Stomach (tissue), 4 donors: ENCODE results near the gene TELO2.
"Not testable (repeated sequence)": the region's sequence is repeated elsewhere in the genome, so short reads cannot be mapped to it uniquely, and the experiment has no call there.

Source experiments
- POLR2AphosphoS5 ChIP-seq, 3 donors: sonication (generic); formaldehyde crosslinking; IDR thresholded peaks; one replicate each; pipeline ENCODE4 v1.6.1; 2016; ENCODE audit warnings: antibody characterized with exemption in 3 of 3
- TF ChIP-seq, protein P1 (sequence below), 7 experiments: fragments of 450-650 bp in 4 of 7; fragments of 200-600 bp in 3 of 7; sonication (generic) in 3 of 7; IDR thresholded peaks; one replicate each; pipeline ENCODE4 v1.5.1; 2016 to 2019; ENCODE audit warnings: antibody characterized with exemption in 7 of 7, control low read depth in 2 of 7, mild to moderate bottlenecking in 1 of 7

DNA sequence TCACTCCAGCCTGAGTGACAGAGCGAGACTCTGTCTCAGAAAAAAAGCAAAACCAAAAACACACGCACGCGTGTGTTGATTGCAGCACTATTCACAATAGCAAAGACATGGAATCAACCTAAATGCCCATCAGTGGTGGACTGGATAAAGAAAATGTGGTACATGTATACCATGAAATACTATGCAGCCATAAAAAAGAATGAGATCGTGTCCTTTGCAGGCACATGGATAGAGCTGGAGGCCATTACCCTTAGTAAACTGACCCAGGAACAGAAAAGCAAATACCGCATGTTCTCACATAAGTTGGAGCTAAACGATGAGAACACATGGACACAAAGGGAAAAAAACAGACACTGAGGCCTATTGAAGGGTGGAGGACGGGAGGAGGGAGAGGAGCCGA is 14.2 kb upstream of the TELO2 start:
- TF ChIP-seq, protein P1, sequence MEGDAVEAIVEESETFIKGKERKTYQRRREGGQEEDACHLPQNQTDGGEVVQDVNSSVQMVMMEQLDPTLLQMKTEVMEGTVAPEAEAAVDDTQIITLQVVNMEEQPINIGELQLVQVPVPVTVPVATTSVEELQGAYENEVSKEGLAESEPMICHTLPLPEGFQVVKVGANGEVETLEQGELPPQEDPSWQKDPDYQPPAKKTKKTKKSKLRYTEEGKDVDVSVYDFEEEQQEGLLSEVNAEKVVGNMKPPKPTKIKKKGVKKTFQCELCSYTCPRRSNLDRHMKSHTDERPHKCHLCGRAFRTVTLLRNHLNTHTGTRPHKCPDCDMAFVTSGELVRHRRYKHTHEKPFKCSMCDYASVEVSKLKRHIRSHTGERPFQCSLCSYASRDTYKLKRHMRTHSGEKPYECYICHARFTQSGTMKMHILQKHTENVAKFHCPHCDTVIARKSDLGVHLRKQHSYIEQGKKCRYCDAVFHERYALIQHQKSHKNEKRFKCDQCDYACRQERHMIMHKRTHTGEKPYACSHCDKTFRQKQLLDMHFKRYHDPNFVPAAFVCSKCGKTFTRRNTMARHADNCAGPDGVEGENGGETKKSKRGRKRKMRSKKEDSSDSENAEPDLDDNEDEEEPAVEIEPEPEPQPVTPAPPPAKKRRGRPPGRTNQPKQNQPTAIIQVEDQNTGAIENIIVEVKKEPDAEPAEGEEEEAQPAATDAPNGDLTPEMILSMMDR (IDR thresholded peaks at IDR 0.05), result not testable (repeated sequence)
- TF ChIP-seq POLR2AphosphoS5 (IDR thresholded peaks at IDR 0.05), result not testable (repeated sequence)
